GM23338 (cell line): Measurements from ENCODE around the gene PTPN13. TPM values are rescaled to one million over a fixed set of nuclear protein-coding genes. Genes with fewer than 3 reads are reported as not detected.

ENCODE experiments used
- ATAC-seq: fragments of 200-7000 bp; cut with Tn5 transposase; 3 replicates; pipeline ENCODE4 v1.9.1; 2020
- DNase-seq: peaks from one replicate; pipeline ENCODE4 v3.0.0-alpha.2; 2015; ENCODE audit warnings: low spot score
- H2AFZ ChIP-seq: fragments of 200-600 bp; sonication (generic); 2 replicates; pipeline ENCODE4 v1.8.0; 2016; ENCODE audit warnings: antibody characterized with exemption, mild to moderate bottlenecking, moderate library complexity
- H3F3A ChIP-seq: fragments of 200-600 bp; sonication (generic); replicated peaks from 2 replicates; pipeline ENCODE4 v1.8.0; 2017; ENCODE audit warnings: antibody characterized with exemption, mixed run types, low read depth
- H3K27ac ChIP-seq: fragments of 200-600 bp; sonication (generic); 2 replicates; pipeline ENCODE4 v1.6.1; 2016; ENCODE audit warnings: low read depth
- H3K27me3 ChIP-seq: fragments of 200-600 bp; sonication (generic); 2 replicates; pipeline ENCODE4 v1.8.0; 2016; ENCODE audit warnings: mild to moderate bottlenecking, mixed run types, moderate library complexity; ENCODE audit not compliant: insufficient read depth
- H3K36me3 ChIP-seq: fragments of 200-600 bp; sonication (generic); 2 replicates; pipeline ENCODE4 v1.8.0; 2016; ENCODE audit warnings: mild to moderate bottlenecking; ENCODE audit not compliant: insufficient read depth
- H3K4me1 ChIP-seq: fragments of 200-600 bp; sonication (generic); 2 replicates; pipeline ENCODE4 v1.8.0; 2016; ENCODE audit warnings: mild to moderate bottlenecking, moderate library complexity; ENCODE audit not compliant: insufficient read depth
- H3K4me2 ChIP-seq: fragments of 200-600 bp; sonication (generic); 2 replicates; pipeline ENCODE4 v1.7.1; 2017; ENCODE audit warnings: mixed run types
- H3K4me3 ChIP-seq: fragments of 200-600 bp; sonication (generic); 2 replicates; pipeline ENCODE4 v1.6.1; 2016; ENCODE audit warnings: mixed run types
- H3K79me2 ChIP-seq: fragments of 200-600 bp; sonication (generic); replicated peaks from 2 replicates; pipeline ENCODE4 v1.8.0; 2017; ENCODE audit warnings: mild to moderate bottlenecking; ENCODE audit not compliant: insufficient read depth
- H3K9me2 ChIP-seq: fragments of 200-600 bp; sonication (generic); 2 replicates; pipeline ENCODE4 v1.8.0; 2017; ENCODE audit not compliant: insufficient read depth
- H4K20me1 ChIP-seq: fragments of 200-600 bp; sonication (generic); replicated peaks from 2 replicates; pipeline ENCODE4 v1.8.0; 2017; ENCODE audit warnings: mild to moderate bottlenecking; ENCODE audit not compliant: insufficient read depth
- H3K27ac Mint-ChIP-seq: 2 replicates; pipeline ENCODE4 v1.8.0; 2020; ENCODE audit warnings: inconsistent platforms, mild to moderate bottlenecking, moderate library complexity, mixed read lengths
- H3K27me3 Mint-ChIP-seq: 3 replicates; pipeline ENCODE4 v1.8.0; 2022; ENCODE audit warnings: low read depth, mild to moderate bottlenecking, moderate library complexity, mixed read lengths, inconsistent platforms; ENCODE audit not compliant: insufficient read depth, poor library complexity
- H3K36me3 Mint-ChIP-seq: 3 replicates; pipeline ENCODE4 v1.8.0; 2021; ENCODE audit warnings: low read depth, mild to moderate bottlenecking, inconsistent platforms, moderate library complexity, mixed read lengths
- H3K4me1 Mint-ChIP-seq: 3 replicates; pipeline ENCODE4 v1.8.0; 2020; ENCODE audit warnings: mild to moderate bottlenecking, inconsistent platforms, mixed read lengths
- H3K4me3 Mint-ChIP-seq: 3 replicates; pipeline ENCODE4 v1.8.0; 2021; ENCODE audit warnings: moderate library complexity, mild to moderate bottlenecking, inconsistent platforms, mixed read lengths
- H3K9me3 Mint-ChIP-seq: 3 replicates; pipeline ENCODE4 v1.8.0; 2020; ENCODE audit warnings: moderate library complexity, mild to moderate bottlenecking, inconsistent platforms, mixed read lengths
- CTCF ChIP-seq, 2 experiments: fragments of 200-600 bp in 1 of 2; sonication (generic) in 1 of 2; conservative IDR thresholded peaks; 2 replicates each; pipeline versions ENCODE4 v1.5.1 to v1.6.1; 2016 to 2017; ENCODE audit warnings: antibody characterized with exemption in 2 of 2, low read depth in 2 of 2, mild to moderate bottlenecking in 2 of 2, moderate library complexity in 1 of 2
- JUNB ChIP-seq: IDR thresholded peaks from one replicate; pipeline ENCODE4 v1.6.1; 2016; ENCODE audit warnings: antibody characterized with exemption; ENCODE audit not compliant: unreplicated experiment
- POLR2AphosphoS5 ChIP-seq: IDR thresholded peaks from 2 replicates; pipeline ENCODE4 v1.6.1; 2016; ENCODE audit warnings: antibody characterized with exemption, low read depth
- STAT1 ChIP-seq: IDR thresholded peaks from one replicate; pipeline ENCODE4 v1.6.1; 2016; ENCODE audit warnings: antibody characterized with exemption; ENCODE audit not compliant: unreplicated experiment
- ZNF114 ChIP-seq: fragments of 250-450 bp; sonication (Bioruptor Pico); IDR thresholded peaks from 2 replicates; pipeline ENCODE4 v1.5.0; 2020; ENCODE audit warnings: mild to moderate bottlenecking, moderate library complexity
- ZNF462 ChIP-seq: fragments of 250-450 bp; sonication (Bioruptor Pico); IDR thresholded peaks from 2 replicates; pipeline ENCODE4 v1.5.0; 2020; ENCODE audit warnings: mild to moderate bottlenecking, moderate library complexity
- polyA plus RNA-seq: library from polyadenylated mRNA; unstranded; fragments of >200 nt; fragmentation: Nextera tagmentation; extraction: Ambion mirVana; gene quantifications from 2 replicates; pipeline ENCODE4 v1.2.1, GENCODE V29; 2016
- total RNA-seq: library from RNA; depleted of rRNA; stranded (reverse); fragments of >200 nt; shearing (Covaris generic); gene quantifications from 2 replicates; pipeline ENCODE4 v1.2.3, GENCODE V29; 2014

PTPN13 gene
- total and polyA plus RNA-seq, 2 experiments from 2014 or later, result 12.6 to 49.9 TPM

GRCh38 chr4:86835677-86836076 is 241.6 kb downstream of the PTPN13 start (continued):
- TF ChIP-seq STAT1 (no peak), ZNF114 (CRISPR knock-in tag) (no peak), POLR2AphosphoS5 (no peak), JUNB (no peak), CTCF (conservative IDR thresholded peaks at IDR 0.05; ENCODE audit: low read depth in 2 of 2) (no peak), ZNF462 (no peak)

GRCh38 chr4:86837691-86838503 is 243.8 kb downstream of the PTPN13 start:
- Histone ChIP-seq H3K4me1 (no peaks in the 10 kb centered on the region), H3K36me3 (no peaks in the 10 kb centered on the region), H3K27ac (no peak overlapping the region), H3K9me2 (0 out of 2 replicates have a peak, but pooled peaks cover 4% of the 10 kb centered on the region), H2AFZ (no peak overlapping the region), H4K20me1 (no peaks in the 10 kb centered on the region), H3K4me3 (no peak overlapping the region), H3K4me2 (no peak overlapping the region), H3K79me2 (no peaks in the 10 kb centered on the region), H3F3A (no peaks in the 10 kb centered on the region), H3K27me3 (no peaks in the 10 kb centered on the region)
- Mint-ChIP-seq H3K9me3 (no peaks in the 10 kb centered on the region), H3K27me3 (peaks cover 3% of the 10 kb centered on the region), H3K4me3 (no peak overlapping the region), H3K27ac (no peak overlapping the region), H3K4me1 (peaks cover 3% of the 10 kb centered on the region; the same call in 2 of the 3 replicates), H3K36me3 (no peaks in the 10 kb centered on the region)
- no peak for ATAC-seq
- DNase-seq, result no peak
- no peak for TF ChIP-seq ZNF462
